Muscle of back (tissue), 13 donors: ENCODE data around the gene DMRT1. TPM values are rescaled to one million over a fixed set of nuclear protein-coding genes. Genes with fewer than 3 reads are reported as not detected.

ENCODE experiments used
- DNase-seq, 3 donors: peaks; one replicate each; pipeline versions ENCODE4 v3.0.0 to v3.0.0-alpha.2; 2013
- long read RNA-seq, 9 donors: transcript quantifications; one replicate each; lab custom pipeline, GENCODE V29; 2026
- polyA plus RNA-seq, 10 donors: library from polyadenylated mRNA; unstranded; fragments of 120-200 nt; gene quantifications; one replicate each; pipeline ENCODE4 v1.2.1, GENCODE V29; 2013; ENCODE audit not compliant: insufficient read length in 10 of 10

The DMRT1 gene
- under 1 TPM in 3 of 10 donors, not detected in 7; 0.13 to 0.19 (median 0.16) TPM for polyA plus RNA-seq
- long read RNA-seq, donor 1: 0 reads
- long read RNA-seq, donor 2: 0 reads
- long read RNA-seq, donor 3: 0 reads
- long read RNA-seq, donor 4: 0 reads
- long read RNA-seq, donor 5: 0 reads
- long read RNA-seq, donor 6: 0 reads
- long read RNA-seq, donor 7: 0 reads
- long read RNA-seq, donor 8: 0 reads
- long read RNA-seq, donor 9: 0 reads

DNA sequence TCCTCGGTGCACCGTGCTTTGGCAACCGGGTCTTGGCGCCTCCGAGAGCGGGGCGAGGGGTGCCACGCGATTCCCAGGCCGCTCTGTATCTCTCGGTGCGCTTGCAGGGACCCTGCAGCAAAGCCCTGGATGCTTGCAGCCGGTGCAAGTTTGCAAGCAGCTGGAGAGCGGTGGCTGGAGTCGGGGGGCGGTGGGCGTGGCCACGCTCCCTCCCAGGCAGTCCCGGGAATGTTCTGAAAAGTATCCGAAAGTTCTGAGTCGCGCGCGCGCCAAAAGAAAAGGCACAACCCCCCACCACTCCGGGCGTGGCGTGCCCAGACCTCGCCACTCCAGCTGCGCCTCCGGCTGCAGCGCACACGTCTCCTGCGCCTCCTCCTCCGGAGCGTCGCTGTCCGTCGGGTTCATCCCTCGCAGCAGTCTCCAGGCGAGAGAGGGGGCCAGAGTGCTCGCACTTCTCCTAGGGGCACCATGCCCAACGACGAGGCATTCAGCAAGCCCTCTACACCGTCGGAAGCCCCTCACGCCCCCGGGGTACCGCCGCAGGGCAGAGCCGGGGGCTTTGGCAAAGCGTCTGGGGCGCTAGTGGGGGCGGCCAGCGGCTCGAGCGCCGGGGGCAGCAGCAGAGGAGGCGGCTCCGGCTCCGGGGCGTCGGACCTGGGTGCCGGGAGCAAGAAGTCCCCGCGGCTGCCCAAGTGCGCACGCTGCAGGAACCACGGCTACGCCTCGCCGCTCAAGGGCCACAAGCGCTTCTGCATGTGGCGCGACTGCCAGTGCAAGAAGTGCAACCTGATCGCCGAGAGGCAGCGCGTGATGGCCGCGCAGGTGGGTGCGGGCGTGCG lies at the start of gene DMRT1:
DMRT1 (plus strand) TSS at position 327 of the 839 bp plus-strand sequence; CDS start at position 469, 142 bp downstream.
- peak in 1 of 3 donors; percentile 48 for DNase-seq

DNA sequence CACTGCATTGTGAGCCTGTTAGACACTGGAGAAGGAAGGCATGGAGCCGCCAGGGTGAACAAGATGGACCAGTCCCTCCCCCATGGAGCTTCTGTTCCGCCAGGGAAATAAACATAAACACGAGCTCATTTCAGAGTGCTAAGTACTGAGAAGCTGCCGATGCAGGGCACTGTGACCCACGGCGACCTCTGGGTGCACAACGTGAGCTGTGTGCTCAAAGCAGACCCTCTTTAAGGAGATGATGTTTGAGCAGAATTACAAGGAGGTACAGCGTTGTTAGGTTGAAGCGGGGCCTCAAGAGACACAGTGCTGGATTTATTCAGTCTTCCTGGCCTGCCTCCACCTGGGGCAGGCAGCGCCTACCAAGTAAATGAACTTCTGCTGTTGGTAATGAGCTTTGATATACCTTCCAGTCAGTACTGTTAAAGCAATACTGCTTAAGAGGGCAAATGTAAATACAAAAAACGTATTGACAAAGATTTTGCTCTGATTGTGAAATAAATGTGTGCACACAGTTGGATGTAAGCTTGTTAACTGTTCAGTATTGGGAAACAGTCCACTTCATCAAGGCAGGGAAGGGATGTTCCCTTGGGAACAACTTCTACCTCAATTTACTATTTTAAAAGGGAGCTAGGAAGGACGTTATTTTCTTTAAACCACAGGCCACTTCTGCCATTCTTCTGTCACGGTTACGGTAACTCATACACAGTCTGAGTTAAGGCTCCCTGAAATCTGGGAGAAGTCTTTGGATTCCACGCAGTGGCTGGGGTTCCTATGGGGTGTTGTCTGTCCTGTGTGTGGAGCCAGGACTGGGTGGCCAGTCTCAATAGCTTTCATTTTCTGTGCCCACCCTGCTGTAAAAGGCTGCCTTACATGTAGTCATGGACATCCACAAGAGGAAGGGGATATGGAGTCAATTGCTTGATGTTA lies 48.9 kb upstream of the DMRT1 start:
- no peak for DNase-seq

DNA sequence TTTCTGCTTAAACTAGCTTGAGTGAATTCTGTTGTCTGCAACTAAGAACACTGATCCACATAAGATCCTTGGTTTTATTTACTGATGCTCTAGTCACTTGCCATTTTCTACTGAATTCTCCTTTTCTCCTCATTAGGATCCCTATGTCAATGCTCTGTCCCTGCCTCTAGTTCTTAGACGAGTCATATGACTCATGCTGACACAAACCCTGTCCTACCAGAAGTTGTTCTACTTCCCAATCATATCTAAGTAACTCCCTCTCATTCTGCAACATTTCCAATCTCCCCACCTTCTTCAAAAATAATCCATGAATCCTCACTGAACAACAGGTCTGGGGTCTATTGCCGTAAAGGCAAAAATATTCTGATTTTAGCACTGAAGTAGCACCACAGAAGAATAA lies 47.1 kb upstream of the DMRT1 start:
- no peak for DNase-seq

DNA sequence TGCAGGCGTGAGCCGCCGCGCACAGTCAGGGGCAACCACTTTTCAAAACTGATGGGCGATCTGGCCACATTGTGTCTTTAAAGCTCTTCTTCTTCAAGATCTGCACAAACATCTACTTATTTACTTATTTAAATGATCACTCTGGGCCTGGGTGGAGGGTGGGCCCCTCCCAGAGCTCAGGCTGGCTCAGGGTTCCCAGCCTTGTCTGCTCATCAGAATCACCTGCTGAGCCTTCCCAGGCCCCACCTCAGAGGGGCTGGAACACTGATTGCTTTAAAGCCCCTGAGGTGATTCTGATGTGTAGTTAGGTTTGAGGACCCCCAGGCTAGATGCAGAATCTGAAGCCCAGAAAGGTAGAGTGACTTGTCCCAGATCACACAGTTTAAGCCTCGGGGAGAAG lies 45.6 kb upstream of the DMRT1 start:
- DNase-seq: no peak

DNA sequence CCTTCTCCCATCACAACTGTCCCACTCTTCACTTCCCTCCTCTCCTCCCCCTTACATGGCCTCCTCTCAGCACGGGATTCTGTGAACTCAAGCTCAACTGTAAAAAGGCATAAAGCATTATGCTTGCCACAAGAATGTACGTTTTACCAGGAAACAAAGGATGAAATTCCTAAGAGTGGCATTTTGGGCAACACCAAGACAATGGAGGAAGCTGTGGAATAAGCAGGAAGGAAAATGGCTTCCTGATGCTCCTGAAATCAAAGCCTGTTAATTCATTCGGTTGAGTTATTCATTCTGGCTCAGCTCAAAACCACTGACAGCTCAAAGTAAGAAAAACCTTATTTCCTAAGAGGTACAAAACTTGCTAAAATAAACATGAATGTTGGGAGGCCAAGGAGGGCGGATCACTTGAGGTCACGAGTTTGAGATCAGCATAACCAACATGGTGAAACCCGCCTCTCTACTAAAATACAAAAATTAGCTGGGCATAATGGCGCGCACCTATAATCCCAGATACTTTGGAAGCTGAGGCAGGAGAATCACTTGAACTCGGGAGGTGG lies 40.8 kb upstream of the DMRT1 start:
- DNase-seq: no peak

DNA sequence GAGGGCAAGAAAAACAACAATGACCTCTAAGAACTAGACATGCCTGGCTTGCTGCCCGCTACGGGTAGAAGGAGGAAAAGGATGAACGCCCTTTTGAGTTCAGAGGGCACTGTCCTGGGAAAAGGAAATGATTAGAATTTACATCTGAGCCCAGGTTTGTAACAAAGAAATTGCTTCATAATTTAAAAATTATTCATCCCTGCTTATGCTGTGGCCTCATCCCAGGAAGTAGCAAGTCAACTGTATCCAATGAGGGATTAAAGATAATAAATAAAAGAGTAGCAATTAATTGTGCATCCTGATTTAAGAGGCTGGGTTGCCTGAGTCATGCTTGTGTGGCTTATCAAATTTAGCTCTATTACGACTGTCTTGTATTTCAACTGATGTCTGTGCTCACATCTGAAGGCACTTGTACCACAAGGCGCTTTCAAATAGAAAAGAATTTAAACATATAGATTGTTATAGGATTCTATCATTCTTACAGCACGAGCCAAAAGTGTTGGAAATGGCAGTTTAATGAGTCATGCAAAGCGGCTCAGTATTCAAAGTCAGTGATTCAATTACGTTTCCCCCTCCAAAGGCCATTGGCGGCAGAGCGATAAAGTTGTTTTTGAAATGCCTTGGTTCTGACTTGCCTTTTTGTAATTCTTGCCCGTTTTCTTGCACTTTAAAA lies 40.0 kb upstream of the DMRT1 start:
- peak in 1 of 3 donors; percentile 64 for DNase-seq

DNA sequence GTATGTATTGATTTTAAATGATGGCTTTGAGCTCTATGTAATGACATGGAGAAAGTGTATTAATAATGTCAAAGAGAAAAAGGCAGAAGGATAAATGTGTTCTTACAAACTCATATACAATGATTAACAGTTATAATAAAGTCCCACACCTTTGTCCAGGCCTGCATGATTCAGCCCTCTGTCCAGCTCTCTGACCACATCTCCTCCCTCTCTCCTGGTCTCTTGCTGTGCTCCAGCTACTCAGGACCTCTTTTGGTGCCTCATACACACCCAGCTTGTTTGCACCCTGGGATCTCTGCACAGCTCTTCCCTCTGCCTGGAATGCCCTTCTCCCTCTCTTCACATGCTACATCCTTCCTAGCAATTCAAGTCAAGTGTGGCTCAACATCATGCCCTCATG lies 37.5 kb upstream of the DMRT1 start:
- DNase-seq: no peak

DNA sequence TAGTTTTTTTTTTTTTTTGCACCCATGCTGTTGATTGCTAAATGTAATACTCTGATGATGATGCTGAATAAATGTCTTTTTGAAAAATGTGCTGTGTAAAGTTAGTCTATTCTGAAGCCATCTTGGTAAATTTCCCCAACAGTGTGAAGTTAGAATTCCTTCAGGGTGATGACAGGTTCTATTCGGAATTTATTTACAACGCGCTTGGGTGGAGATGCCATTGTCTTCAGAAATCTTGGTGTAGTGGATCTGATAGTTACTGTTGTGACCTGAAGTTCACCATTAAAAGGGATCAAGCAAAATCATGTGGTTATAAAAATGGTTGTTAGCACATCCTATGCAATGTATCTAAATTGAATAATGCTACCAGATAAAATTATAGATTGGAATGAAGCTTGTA lies 36.3 kb upstream of the DMRT1 start:
- DNase-seq: no peak

DNA sequence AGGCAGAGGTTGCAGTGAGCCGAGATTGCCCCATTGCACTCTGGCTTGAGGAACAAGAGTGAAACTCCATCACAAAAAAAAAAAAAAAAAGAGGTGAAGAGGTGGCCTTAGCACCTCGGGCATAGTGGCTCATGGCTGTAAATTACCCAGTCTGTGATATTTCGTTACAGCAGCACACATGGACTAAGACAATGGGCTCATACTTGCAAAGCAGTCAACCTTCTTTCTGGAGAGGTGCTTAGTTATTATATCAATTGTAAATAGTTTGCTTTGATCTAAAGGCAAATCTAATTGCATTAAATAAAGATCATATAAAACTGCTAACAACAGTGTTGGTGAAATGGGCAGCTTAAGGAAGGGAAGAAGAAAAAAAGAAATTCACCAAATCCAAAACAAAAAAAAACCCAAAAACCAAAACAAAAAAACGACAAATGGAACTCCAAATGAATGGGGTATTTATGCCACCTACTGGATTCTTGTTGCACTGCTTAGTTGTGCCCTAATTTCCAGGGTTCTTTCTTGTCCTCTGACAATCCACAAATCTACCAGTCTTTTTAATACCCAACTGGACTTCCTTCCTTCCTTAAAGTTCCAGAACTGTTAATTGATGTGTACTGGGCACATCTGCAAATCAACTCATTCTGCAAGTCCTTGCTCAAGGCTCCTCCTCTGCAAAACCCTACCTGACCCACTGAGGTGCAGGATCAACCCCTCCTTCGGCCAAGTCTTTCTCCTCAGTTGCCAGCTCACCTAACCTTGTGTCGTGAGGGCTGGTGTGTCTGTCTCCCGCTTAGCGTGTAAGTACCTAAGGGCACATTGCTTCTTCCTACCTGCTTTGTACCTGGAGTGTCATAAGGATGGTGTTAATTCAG lies 35.0 kb upstream of the DMRT1 start:
- peak; percentile 13 to 52 (median 13) for DNase-seq

DNA sequence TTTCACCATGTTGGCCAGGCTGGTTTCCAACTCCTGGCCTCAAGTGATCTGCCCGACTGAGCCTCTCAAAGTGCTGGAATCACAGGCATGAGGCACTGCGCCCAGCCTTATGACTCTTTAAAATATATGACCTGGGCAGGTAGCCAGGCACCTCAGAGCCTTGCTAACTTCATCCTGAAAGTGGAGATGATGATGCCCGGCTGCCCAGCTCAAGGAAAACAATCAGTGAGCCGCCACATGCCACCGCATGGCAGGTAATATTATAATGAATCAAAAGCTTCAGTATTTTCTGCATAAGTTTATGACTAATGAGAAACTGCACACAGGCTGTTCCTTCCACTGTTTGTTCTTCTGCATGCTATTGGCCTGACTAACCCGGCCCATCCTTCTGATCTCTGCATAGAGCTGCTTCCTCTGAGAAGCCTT lies 30.4 kb upstream of the DMRT1 start:
- no peak for DNase-seq

DNA sequence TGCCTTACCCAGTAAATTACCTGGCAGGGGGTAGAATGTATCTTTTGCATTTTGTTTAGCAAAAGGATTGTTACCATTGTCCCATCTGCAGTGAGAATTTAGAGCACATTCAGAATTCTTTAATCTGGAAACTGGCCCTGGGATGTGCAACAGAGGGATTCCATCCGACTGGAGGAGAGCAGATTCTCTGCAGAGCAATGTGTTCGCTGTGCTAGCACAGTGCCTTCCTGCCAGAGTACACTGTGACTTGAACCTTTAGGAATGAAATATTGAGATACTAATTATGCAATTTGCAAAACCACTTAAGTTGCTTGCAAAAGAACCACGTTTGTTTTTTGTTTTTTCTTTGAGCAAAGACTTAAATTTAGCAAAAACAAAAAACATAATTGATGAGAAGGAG lies 22.5 kb upstream of the DMRT1 start:
- peak in 1 of 3 donors; percentile 11 for DNase-seq

DNA sequence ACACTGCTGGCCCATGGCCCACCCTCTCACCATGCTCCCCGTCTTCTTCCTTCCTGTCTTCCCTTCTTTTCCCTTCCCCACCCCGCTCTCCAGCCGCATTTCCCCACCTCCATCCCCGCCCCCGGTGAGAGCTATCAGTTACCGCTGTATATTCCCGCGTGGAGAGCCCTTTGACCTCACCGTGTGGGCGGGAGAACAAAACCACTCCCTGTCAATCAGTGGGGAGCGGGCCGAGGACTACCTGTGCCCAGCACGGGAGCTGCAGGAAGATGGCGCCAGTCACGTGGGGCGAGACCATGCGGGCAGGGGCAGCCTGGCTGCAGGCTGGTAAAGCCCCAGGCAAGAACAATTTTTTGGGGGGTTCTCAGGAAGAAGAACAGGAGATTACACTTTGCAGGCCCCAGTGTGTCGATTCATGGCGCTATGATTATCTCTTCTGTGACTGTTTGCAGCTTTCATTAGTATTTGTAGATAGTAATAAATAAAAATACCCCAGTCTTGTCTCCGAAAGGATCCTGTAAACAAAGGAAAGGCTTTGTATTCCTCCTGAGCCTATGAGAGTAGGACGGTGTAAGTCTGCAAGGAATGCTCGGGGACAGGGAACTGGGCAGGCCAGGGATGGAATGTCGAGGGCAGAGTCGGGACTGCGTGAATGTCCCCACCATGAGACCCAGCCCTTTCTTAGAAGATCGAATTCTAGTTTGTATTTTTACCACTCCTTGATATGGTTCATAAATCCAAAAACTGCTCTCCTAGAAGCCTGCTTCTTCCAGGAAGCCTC lies 14.8 kb upstream of the DMRT1 start:
- DNase-seq: no peak

DNA sequence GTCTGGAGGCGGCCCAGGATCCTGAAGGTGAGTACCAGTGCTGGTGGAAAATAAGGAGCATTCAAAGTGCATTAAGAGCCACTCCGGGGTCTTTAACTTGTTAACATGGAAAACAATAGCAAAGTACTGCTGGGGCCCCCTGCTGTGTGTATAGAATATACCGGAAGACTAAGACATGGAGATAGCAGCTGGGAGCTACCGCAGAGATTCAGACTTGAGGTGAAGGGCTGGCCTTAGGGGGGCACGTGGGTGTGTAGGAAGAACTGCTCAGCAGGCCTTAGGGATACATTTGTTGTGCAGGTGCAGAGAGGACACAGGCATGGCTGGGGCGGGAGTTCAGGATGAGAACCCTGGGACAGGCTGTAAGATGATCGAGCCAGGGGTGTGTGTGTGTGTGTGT lies 1.2 kb upstream of the DMRT1 start:
- DNase-seq: no peak

DNA sequence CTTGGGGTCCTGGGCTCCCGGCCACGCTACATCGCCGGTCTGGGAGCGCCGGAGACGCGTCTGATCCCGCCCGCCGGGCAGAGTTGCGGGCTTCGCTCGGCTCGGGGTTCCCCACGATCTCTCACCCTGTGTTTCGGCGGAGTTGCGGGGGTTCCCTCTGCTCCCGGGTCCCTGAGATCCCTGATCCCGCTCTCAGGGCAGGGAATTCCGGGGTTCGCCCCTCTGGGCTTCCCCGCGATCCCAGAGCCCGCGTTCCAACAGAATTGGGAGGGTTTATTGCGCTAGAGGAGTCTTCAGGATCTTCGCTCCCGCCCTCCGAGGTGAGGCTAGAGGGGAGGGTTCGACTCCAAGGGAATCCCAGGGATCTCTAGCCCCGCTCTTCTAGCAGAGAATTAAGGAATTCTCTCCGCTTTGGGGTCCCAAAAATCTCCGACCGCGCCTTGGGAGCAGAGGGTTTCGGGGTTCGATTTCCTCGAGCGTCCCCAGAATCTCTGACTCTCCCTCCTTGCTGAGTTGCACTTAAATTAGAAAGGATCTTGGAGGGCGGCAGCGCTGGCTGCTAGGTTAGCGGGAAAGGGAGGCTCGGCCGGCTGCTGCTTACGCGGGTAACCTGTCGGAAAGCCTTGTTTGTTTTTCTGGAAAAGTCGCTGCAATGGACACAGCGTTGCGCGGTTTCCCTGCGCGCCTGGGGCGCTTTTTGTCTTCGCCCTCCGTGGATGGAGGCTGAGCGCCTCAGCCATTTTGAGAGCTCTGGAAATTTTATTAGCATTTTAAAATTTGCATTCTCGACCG lies 1.3 kb downstream of the DMRT1 start:
- DNase-seq: peak in 1 of 3 donors; percentile 48

DNA sequence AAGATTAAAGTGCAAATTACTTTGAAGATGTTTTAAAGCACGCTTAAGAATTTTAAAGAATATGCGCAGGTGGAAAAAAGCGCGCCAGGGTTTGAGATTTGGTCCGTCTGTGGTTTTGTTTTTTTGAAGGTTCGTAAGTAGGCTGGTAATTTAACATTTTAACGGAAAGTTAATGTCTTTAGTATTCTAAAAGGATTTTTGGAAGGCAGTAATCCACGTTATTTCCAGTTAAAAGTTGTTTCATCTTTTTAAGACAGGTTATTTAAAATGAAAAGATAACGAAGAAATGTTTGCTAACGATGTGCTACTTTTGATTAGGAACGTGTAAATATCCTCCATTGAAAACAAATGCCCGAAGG lies 1.9 kb downstream of the DMRT1 start:
- no peak for DNase-seq

DNA sequence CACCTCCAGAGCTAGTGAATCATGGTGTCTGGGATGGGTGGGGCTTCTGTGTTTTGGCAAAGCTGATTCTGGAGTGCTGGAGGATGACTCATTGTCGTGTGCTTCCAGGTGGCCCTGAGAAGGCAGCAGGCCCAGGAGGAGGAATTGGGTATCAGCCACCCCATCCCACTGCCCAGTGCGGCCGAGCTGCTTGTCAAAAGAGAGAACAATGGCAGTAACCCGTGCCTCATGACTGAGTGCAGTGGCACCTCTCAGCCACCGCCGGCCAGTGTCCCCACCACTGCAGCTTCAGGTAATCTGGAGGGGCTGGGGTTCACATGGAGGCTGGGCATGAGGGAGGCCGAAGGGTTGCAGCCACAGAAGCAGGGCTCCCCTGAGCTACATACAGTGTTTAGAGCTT lies 5.4 kb downstream of the DMRT1 start:
- no peak for DNase-seq

DNA sequence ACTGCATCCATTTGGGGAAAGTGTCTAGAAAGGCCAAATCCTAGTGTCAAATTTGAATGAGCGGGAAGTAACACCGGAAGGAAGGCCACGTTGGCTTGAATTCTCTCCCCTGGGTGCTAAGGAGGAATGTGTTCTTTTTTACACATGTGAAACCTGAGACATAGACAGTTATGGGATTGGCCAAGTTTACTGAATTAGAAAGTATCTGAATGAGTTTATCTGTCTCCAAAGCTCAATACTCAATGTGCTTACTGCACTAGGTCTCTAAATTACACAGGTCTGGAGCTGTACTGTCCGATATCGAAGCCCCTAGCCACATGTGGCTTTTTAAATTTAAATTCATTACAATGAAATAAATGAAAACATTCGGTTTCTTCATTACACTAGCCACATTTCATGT lies 6.0 kb downstream of the DMRT1 start:
- peak in 1 of 3 donors; percentile 43 for DNase-seq

DNA sequence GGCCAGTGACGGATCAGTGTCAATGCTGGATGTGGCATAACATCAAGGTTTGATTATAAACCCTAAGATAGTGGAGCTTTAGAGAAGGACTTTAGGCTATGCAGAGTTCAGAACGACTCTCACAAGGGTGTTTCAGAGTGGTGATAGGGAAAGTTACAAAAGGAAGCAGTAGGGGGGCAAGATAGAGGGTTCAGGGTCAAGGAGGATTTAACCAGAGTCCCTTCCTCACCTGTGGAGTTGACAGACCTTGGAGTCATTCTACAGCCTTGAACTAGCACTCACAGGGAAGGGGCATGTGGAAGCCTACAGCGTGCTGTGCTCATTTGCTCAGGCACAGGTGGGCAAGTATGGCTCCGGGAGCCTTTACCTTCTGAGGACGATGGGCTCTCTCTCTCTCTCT lies 7.9 kb downstream of the DMRT1 start:
- DNase-seq: no peak

DNA sequence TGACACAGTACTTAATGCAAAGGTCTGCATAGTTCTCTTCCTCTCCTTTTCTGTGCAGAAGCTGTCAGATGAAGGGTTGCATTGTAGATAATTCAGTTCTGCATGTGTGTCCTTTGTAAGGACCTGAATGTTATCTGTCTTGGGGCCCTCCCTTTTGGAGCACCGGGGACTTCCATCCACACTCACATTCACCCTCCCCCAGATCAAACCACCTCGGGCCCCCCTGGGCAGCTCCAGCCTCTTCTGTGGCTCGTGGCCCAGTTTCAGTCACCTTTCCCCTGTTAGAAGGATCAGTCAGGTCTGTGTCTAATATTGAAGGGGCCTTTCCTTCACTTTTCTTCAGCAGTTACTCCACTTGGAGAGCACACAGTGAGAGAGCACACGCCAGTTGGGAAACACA lies 11.0 kb downstream of the DMRT1 start:
- no peak for DNase-seq
